ENCODE results near the gene NDUFB1.

DNA sequence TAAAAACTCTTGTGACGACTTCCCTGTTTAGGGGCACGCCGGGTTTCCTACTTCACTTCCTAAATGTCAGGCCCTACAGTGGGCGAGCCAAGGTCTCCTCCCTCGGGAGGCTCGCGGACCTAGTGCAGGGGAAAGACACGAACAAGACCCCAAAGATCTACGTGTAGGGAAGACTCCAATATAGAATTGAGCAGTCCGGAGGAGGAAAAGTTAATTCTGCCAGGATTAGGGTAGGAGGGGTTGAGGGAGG, 15.7 kb downstream of the NDUFB1 start:
- TF ChIP-seq EZH2 (IDR thresholded peaks at IDR 0.05; ENCODE audit: low read depth), result no peak
- TF ChIP-seq, protein P1, sequence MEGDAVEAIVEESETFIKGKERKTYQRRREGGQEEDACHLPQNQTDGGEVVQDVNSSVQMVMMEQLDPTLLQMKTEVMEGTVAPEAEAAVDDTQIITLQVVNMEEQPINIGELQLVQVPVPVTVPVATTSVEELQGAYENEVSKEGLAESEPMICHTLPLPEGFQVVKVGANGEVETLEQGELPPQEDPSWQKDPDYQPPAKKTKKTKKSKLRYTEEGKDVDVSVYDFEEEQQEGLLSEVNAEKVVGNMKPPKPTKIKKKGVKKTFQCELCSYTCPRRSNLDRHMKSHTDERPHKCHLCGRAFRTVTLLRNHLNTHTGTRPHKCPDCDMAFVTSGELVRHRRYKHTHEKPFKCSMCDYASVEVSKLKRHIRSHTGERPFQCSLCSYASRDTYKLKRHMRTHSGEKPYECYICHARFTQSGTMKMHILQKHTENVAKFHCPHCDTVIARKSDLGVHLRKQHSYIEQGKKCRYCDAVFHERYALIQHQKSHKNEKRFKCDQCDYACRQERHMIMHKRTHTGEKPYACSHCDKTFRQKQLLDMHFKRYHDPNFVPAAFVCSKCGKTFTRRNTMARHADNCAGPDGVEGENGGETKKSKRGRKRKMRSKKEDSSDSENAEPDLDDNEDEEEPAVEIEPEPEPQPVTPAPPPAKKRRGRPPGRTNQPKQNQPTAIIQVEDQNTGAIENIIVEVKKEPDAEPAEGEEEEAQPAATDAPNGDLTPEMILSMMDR (conservative IDR thresholded peaks at IDR 0.05), result no peak
